ENCODE results near the gene MICU2. TPM values are rescaled to one million over a fixed set of nuclear protein-coding genes. Genes with fewer than 3 reads are reported as not detected.
A peak's percentile ranks its signal among the peaks of the same experiment; 100 is the strongest.
"Not testable (repeated sequence)": the region's sequence is repeated elsewhere in the genome, so short reads cannot be mapped to it uniquely, and the experiment has no call there.

Gene MICU2
- total RNA-seq, 1 donor from 2014 or later = 20.4 TPM

- ATAC-seq = no peak
Observed at GRCh38 chr13:21594715-21595545, 9.0 kb downstream of the MICU2 start.

GRCh38 chr13:21590665-21591456, 13.1 kb downstream of the MICU2 start:
- ATAC-seq = not testable (repeated sequence)

- no peak for ATAC-seq
Observed at GRCh38 chr13:21590231-21590630, 13.7 kb downstream of the MICU2 start.

- not testable (repeated sequence) for ATAC-seq
Observed at GRCh38 chr13:21589510-21589909, 14.5 kb downstream of the MICU2 start.

GRCh38 chr13:21588411-21588810, 15.6 kb downstream of the MICU2 start:
- not testable (repeated sequence) for ATAC-seq

GRCh38 chr13:21584973-21585592, 18.9 kb downstream of the MICU2 start:
- no peak for ATAC-seq

- ATAC-seq = no peak
Observed at GRCh38 chr13:21583478-21583877, 20.5 kb downstream of the MICU2 start.

GRCh38 chr13:21580736-21581135, 23.2 kb downstream of the MICU2 start:
- ATAC-seq = peak; percentile 77

GRCh38 chr13:21579754-21580316, 24.1 kb downstream of the MICU2 start:
- ATAC-seq = peak; percentile 39

- no peak for ATAC-seq
Observed at GRCh38 chr13:21578748-21579147, 25.2 kb downstream of the MICU2 start.

GRCh38 chr13:21576426-21576825, 27.5 kb downstream of the MICU2 start:
- ATAC-seq = no peak

GRCh38 chr13:21573920-21574712, 29.9 kb downstream of the MICU2 start:
- ATAC-seq = no peak

- ATAC-seq = no peak
Observed at GRCh38 chr13:21569686-21570085, 34.3 kb downstream of the MICU2 start.

GRCh38 chr13:21568854-21569253, 35.1 kb downstream of the MICU2 start:
- no peak for ATAC-seq

- peak; percentile 53 for ATAC-seq
Observed at GRCh38 chr13:21567714-21568113, 36.3 kb downstream of the MICU2 start.

- ATAC-seq = no peak
Observed at GRCh38 chr13:21557995-21558394, 46.0 kb downstream of the MICU2 start.

- ATAC-seq = no peak
Observed at GRCh38 chr13:21556051-21556450, 47.9 kb downstream of the MICU2 start.

GRCh38 chr13:21553261-21553660, 50.7 kb downstream of the MICU2 start:
- ATAC-seq = not testable (repeated sequence)

- peak; percentile 42 for ATAC-seq
Observed at GRCh38 chr13:21550918-21551317, 53.1 kb downstream of the MICU2 start.

GRCh38 chr13:21549633-21550032, 54.3 kb downstream of the MICU2 start:
- ATAC-seq = no peak

- ATAC-seq = no peak
Observed at GRCh38 chr13:21548577-21548976, 55.4 kb downstream of the MICU2 start.

GRCh38 chr13:21546372-21546771, 57.6 kb downstream of the MICU2 start:
- peak; percentile 32 for ATAC-seq

Data from esophagus mucosa (tissue), 1 donor.